Adrenal gland (tissue), 12 donors: ENCODE data around the gene HELZ. TPM values are rescaled to one million over a fixed set of nuclear protein-coding genes. Genes with fewer than 3 reads are reported as not detected.

Experiments
- DNase-seq, 7 donors: peaks; one replicate each; pipeline ENCODE4 v3.0.0-alpha.2; 2019 to 2020
- H3K27ac ChIP-seq, 5 donors: fragments of 200-600 bp; sonication (generic) in 4 of 5; 1 replicate in 3 of 5; 2 replicates in 2 of 5; pipeline versions ENCODE4 v1.5.1 to v1.8.0; 2016 to 2020; ENCODE audit warnings: mild to moderate bottlenecking in 1 of 5
- H3K27me3 ChIP-seq: fragments of 200-600 bp; 2 replicates; pipeline ENCODE4 v1.8.0; 2021
- H3K36me3 ChIP-seq, 2 donors: fragments of 200-600 bp; replicated peaks in 1 of 2; 1 replicate in 1 of 2; 2 replicates in 1 of 2; pipeline versions ENCODE4 v1.5.1 to v1.8.0; 2018 to 2022
- H3K4me1 ChIP-seq, 2 donors: fragments of 200-600 bp; replicated peaks in 1 of 2; 1 replicate in 1 of 2; 2 replicates in 1 of 2; pipeline versions ENCODE4 v1.5.1 to v1.8.0; 2018 to 2021
- H3K4me3 ChIP-seq, 4 donors: fragments of 200-600 bp; sonication (generic) in 3 of 4; one replicate each; pipeline ENCODE4 v1.5.1; 2016 to 2018
- H3K9me3 ChIP-seq, 3 donors: fragments of 200-600 bp; sonication (generic) in 1 of 3; replicated peaks in 1 of 3; 1 replicate in 2 of 3; 2 replicates in 1 of 3; pipeline versions ENCODE4 v1.5.1 to v1.8.0; 2016 to 2021
- CTCF ChIP-seq, 6 experiments: fragments of 450-650 bp in 4 of 6; fragments of 200-600 bp in 2 of 6; sonication (generic) in 1 of 6; IDR thresholded peaks; 1 replicate in 5 of 6; 2 replicates in 1 of 6; pipeline versions ENCODE4 v1.5.1 to v1.8.0; 2016 to 2021; ENCODE audit warnings: antibody characterized with exemption in 6 of 6, mild to moderate bottlenecking in 2 of 6, moderate library complexity in 1 of 6
- POLR2A ChIP-seq, 2 donors: fragments of 450-650 bp; IDR thresholded peaks; one replicate each; pipeline ENCODE4 v1.6.1; 2017; ENCODE audit warnings: antibody characterized with exemption in 2 of 2, mild to moderate bottlenecking in 2 of 2, moderate library complexity in 1 of 2
- WGBS, 4 donors: extraction: QIAGEN DNeasy Blood & Tissue Kit in 2 of 4; methylation state at CpG; one replicate each; pipeline versions ENCODE4 v1.1.5 to v1.1.7; 2013 to 2017; 5-methylcytosine and 5-hydroxymethylcytosine counted together
- intact Hi-C, 2 donors: fragments of 100-400 bp; cut with DNase I; formaldehyde crosslinking; loops; one replicate each; pipeline versions ENCODE4 v1.14.1 to v1.15.0; 2022 to 2023
- polyA plus RNA-seq, 3 donors: library from polyadenylated mRNA; stranded (reverse); fragments of 200-250 nt in 2 of 3; fragments of 350-450 nt in 1 of 3; fragmentation: Illumina TruSeq in 1 of 3; extraction: RNeasy Lipid Tissue Mini Kit (QIAGEN cat#74804) in 1 of 3; gene quantifications; one replicate each; pipeline ENCODE4 v1.2.3, GENCODE V29; 2013 to 2014
- total RNA-seq, 9 donors: library from RNA; depleted of rRNA in 4 of 9; stranded (reverse); fragments of >200 nt in 4 of 9; fragments of 120-200 nt in 1 of 9; fragmentation: NEBNext Ultra II Directional in 1 of 9; extraction: Animal tissue kit (Norgen Biotek cat#: 25700) in 1 of 9; gene quantifications; one replicate each; pipeline versions ENCODE4 v1.1.0 to v1.2.4, GENCODE V29; 2013 to 2023
- donor health status: healthy with polysubstance abuse.
- donor health status: Bipolar disorder and iron deficiency.
- donor health status: DM: yes; HTN: yes; CAD: no.
- donor health status: DM: no; HTN: no; CAD: no.
- donor health status: DM: no; HTN: no; CAD: no.
- donor health status: DM: yes; HTN: yes; CAD: no.

Gene HELZ
- total and polyA plus RNA-seq, 12 donors: 3.1 to 88.0 (median 47.9) TPM

GRCh38 chr17:67248291-67248690, 3.3 kb upstream of the HELZ start:
- no peak overlapping the region for H3K4me3 ChIP-seq
- H3K27me3 ChIP-seq: no peaks in the 10 kb centered on the region
- H3K36me3 ChIP-seq: no peaks in the 10 kb centered on the region
- WGBS, 4 donors: 87 to 94% (median 91%) methylated on average over 6 of the region's 6 CpGs
- peak in 3 of 7 donors; percentile 1 to 36 (median 17) for DNase-seq
- H3K4me1 ChIP-seq: peaks cover 9 to 17% of the 10 kb centered on the region in 2 donors
- no peak overlapping the region for H3K27ac ChIP-seq
- intact Hi-C loops: no loop called here
- no peaks in the 10 kb centered on the region for H3K9me3 ChIP-seq
- TF ChIP-seq POLR2A (IDR thresholded peaks at IDR 0.05) (no peak), CTCF (IDR thresholded peaks at IDR 0.05) (no peak)

- intact Hi-C loops: no loop called here
- H3K4me1 ChIP-seq: peaks cover 16 to 25% of the 10 kb centered on the region in 2 donors
- H3K4me3 ChIP-seq: no peak overlapping the region
- TF ChIP-seq CTCF (IDR thresholded peaks at IDR 0.05): no peak
- peak in 2 of 7 donors; percentile 15 to 46 for DNase-seq
- H3K9me3 ChIP-seq: no peaks in the 10 kb centered on the region
- no peaks in the 10 kb centered on the region for H3K27me3 ChIP-seq
- 96 to 97% (median 97%) methylated on average over 12 of the region's 12 CpGs for WGBS, 4 donors
- no peak overlapping the region for H3K27ac ChIP-seq
- H3K36me3 ChIP-seq: no peaks in the 10 kb centered on the region
Observed at GRCh38 chr17:67247416-67247900, 2.5 kb upstream of the HELZ start.

- H3K4me1 ChIP-seq: peaks cover 19 to 32% of the 10 kb centered on the region in 2 donors
- H3K4me3 ChIP-seq: peak overlapping the region in 1 of 4 donors; percentile 98
- peak overlapping the region in 3 of 5 donors; percentile 33 to 92 (median 88) for H3K27ac ChIP-seq
- peak; percentile 53 to 79 (median 69) for DNase-seq
- H3K27me3 ChIP-seq: no peaks in the 10 kb centered on the region
- WGBS, 4 donors: 34 to 69% (median 49%) methylated on average over 15 to 17 of the region's 17 CpGs
- TF ChIP-seq CTCF (IDR thresholded peaks at IDR 0.05) (no peak), POLR2A (IDR thresholded peaks at IDR 0.05) (peak in 1 of 2 donors; percentile 51)
- H3K9me3 ChIP-seq: no peaks in the 10 kb centered on the region
- H3K36me3 ChIP-seq: no peaks in the 10 kb centered on the region
- intact Hi-C loops: no loop called here
Observed at GRCh38 chr17:67246653-67247415, 1.8 kb upstream of the HELZ start.

- H3K4me3 ChIP-seq: peak overlapping the region in 3 of 4 donors; percentile 57 to 98 (median 94)
- no peaks in the 10 kb centered on the region for H3K9me3 ChIP-seq
- H3K27ac ChIP-seq: peak overlapping the region in 3 of 5 donors; percentile 33 to 92 (median 88)
- no peak for TF ChIP-seq POLR2A (IDR thresholded peaks at IDR 0.05)
- TF ChIP-seq CTCF (IDR thresholded peaks at IDR 0.05): no peak
- intact Hi-C loops: no loop called here
- peaks cover 24 to 37% of the 10 kb centered on the region in 2 donors for H3K4me1 ChIP-seq
- H3K36me3 ChIP-seq: no peaks in the 10 kb centered on the region
- DNase-seq: no peak
- no peaks in the 10 kb centered on the region for H3K27me3 ChIP-seq
- 11 to 26% (median 20%) methylated on average over 6 to 8 of the region's 8 CpGs for WGBS, 4 donors
Observed at GRCh38 chr17:67246403-67246652, 1.3 kb upstream of the HELZ start.
